ENCODE measurements around the gene ITIH4.

Gene ITIH4

GRCh38 chr3:52830535-52831258 lies at the start of gene ITIH4:
ITIH4 (minus strand) TSS chr3:52830672; CDS start chr3:52830642, 30 bp downstream.
- H3K4me3 ChIP-seq (ENCODE audit: low read length): no peak within 1 kb of the TSS
- TF ChIP-seq CTCF (conservative IDR thresholded peaks at IDR 0.05; ENCODE audit: low read length): no peak

GRCh38 chr3:52880047-52880446 lies 49.6 kb upstream of the ITIH4 start:
- H3K4me3 ChIP-seq (ENCODE audit: low read length): no peak overlapping the region
- TF ChIP-seq CTCF (conservative IDR thresholded peaks at IDR 0.05; ENCODE audit: low read length): no peak
- no peak for DNase-seq (ENCODE audit: low read depth)

More at GRCh38 chr3:52830535-52831258, at the start of gene ITIH4:
- no peak for DNase-seq (ENCODE audit: low read depth)

GRCh38 chr3:52879581-52879980 lies 49.1 kb upstream of the ITIH4 start:
- no peak overlapping the region for H3K4me3 ChIP-seq (ENCODE audit: low read length)
- no peak for DNase-seq (ENCODE audit: low read depth)
- no peak for TF ChIP-seq CTCF (conservative IDR thresholded peaks at IDR 0.05; ENCODE audit: low read length)

GRCh38 chr3:52879090-52879489 lies 48.6 kb upstream of the ITIH4 start:
- TF ChIP-seq CTCF (conservative IDR thresholded peaks at IDR 0.05; ENCODE audit: low read length): no peak
- H3K4me3 ChIP-seq (ENCODE audit: low read length): no peak overlapping the region
- DNase-seq (ENCODE audit: low read depth): no peak

- DNase-seq (ENCODE audit: low read depth): no peak
- no peak overlapping the region for H3K4me3 ChIP-seq (ENCODE audit: low read length)
- no peak for TF ChIP-seq CTCF (conservative IDR thresholded peaks at IDR 0.05; ENCODE audit: low read length)
Measured at GRCh38 chr3:52877085-52877484, 46.6 kb upstream of the ITIH4 start.

- no peak for TF ChIP-seq CTCF (conservative IDR thresholded peaks at IDR 0.05; ENCODE audit: low read length)
- no peak overlapping the region for H3K4me3 ChIP-seq (ENCODE audit: low read length)
- DNase-seq (ENCODE audit: low read depth): no peak
Measured at GRCh38 chr3:52874864-52875587, 44.6 kb upstream of the ITIH4 start.
